Lower leg skin (tissue), 4 donors: ENCODE data around the gene OXSR1. TPM values are rescaled to one million over a fixed set of nuclear protein-coding genes. Genes with fewer than 3 reads are reported as not detected.

Experiments
- DNase-seq, 2 donors: peaks; one replicate each; pipeline ENCODE4 v3.0.0-alpha.2; 2019; ENCODE audit warnings: low spot score in 2 of 2
- H3K4me3 ChIP-seq: fragments of 200-600 bp; sonication (generic); 2 replicates; pipeline ENCODE4 v1.5.1; 2017; ENCODE audit warnings: mild to moderate bottlenecking, low read depth; ENCODE audit not compliant: poor library complexity, severe bottlenecking
- CTCF ChIP-seq, 3 donors: fragments of 450-650 bp; IDR thresholded peaks; one replicate each; pipeline ENCODE4 v1.5.1; 2016; ENCODE audit warnings: antibody characterized with exemption in 3 of 3, mild to moderate bottlenecking in 3 of 3, moderate library complexity in 2 of 3
- POLR2A ChIP-seq, 2 donors: fragments of 450-650 bp; IDR thresholded peaks; one replicate each; pipeline ENCODE4 v1.6.1; 2016 to 2017; ENCODE audit warnings: antibody characterized with exemption in 2 of 2, mild to moderate bottlenecking in 1 of 2, moderate library complexity in 1 of 2
- WGBS, 2 donors: methylation state at CpG; one replicate each; pipeline ENCODE4 v1.1.5; 2018; 5-methylcytosine and 5-hydroxymethylcytosine counted together
- intact Hi-C: fragments of 100-400 bp; cut with DNase I; formaldehyde crosslinking; loops from one replicate; pipeline ENCODE4 v1.15.0; 2023; ENCODE audit warnings: low total_unique reads
- total RNA-seq, 4 donors: library from RNA; depleted of rRNA; stranded (reverse); fragments of >200 nt; gene quantifications; one replicate each; pipeline ENCODE4 v1.1.0, GENCODE V29; 2016

The OXSR1 gene
- total RNA-seq, 4 donors from 2014 or later, result 23.4 to 36.1 (median 31.6) TPM

DNA sequence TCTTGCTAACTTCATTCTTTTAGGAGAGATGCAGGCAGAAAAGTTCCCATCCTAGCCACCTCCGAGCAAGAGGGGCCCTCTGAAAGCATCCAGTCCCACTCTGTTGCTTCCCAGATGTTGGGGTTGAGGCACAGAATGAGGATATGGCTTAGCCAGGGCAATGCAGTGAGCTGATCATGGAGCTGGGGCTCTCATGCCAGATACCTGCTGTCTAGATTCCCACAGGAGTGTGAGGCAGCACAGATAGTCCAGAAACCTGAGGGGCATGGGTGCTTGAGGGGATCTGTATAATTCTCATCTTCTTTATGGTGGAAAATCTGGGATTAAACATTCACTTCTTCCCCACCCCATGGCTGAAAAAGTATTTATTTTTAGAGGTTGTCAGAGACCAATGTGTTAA lies 101.5 kb downstream of the OXSR1 start:
- no peak for TF ChIP-seq POLR2A (IDR thresholded peaks at IDR 0.05)
- TF ChIP-seq CTCF (IDR thresholded peaks at IDR 0.05), result no peak
- intact Hi-C loops, result no loop called here
- H3K4me3 ChIP-seq, result no peak overlapping the region
- DNase-seq, result no peak
- 87 to 94% methylated on average over 1 of the region's 1 CpG for WGBS, 2 donors

DNA sequence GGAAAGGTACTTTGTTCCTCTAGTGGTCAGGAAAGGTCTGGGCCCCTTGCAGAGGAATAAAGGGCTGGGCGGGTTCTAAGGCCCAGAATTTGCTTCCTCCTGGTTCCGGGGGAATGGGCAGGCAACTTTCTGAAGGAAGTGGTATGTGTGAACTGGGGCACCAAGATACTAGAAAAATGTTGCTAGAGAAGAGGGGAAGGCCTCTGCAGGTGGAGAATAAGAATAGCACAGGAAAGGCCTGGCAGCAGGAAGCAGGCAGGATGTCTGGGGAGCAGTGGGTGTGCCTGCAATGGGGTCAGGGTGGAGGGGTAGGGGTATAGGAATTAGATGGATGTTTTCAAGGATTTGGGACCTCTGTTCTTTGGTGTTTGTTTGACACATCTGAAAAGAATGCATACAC lies 102.3 kb downstream of the OXSR1 start:
- no peak overlapping the region for H3K4me3 ChIP-seq
- 80 to 83% methylated on average over 2 of the region's 2 CpGs for WGBS, 2 donors
- intact Hi-C loops, result no loop called here
- TF ChIP-seq POLR2A (IDR thresholded peaks at IDR 0.05) (no peak), CTCF (IDR thresholded peaks at IDR 0.05) (no peak)
- DNase-seq, result no peak

GRCh38 chr3:38268087-38268486 lies 102.8 kb downstream of the OXSR1 start:
- intact Hi-C loops, result no loop called here

DNA sequence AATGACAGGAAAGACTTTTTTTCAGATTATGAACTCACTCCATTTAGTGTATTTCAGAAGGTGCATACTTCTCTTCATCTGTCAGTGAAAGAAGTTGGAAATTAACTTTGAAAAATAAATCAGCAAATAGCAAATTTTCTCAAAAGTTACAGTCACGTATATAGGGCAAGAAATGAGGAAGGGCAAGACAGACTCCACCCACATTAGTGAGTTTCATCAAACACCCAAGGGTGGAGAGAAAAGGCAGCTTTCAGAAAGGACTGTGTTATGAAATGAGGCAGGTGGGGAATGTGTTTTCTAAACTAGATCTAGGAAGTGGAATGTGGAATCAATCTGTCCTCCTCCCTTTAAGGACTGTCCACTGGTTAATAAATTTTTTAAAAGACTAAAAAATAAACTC lies 103.2 kb downstream of the OXSR1 start:
- no peak for DNase-seq
- 55% methylated on average over 1 of the region's 1 CpG for WGBS, 2 donors
- TF ChIP-seq POLR2A (IDR thresholded peaks at IDR 0.05) (no peak), CTCF (IDR thresholded peaks at IDR 0.05) (no peak)
- intact Hi-C loops, result no loop called here
- H3K4me3 ChIP-seq, result no peak overlapping the region

More at GRCh38 chr3:38268087-38268486, 102.8 kb downstream of the OXSR1 start:
- TF ChIP-seq CTCF (IDR thresholded peaks at IDR 0.05) (no peak), POLR2A (IDR thresholded peaks at IDR 0.05) (no peak)
- 72 to 76% methylated on average over 5 of the region's 5 CpGs for WGBS, 2 donors
- no peak overlapping the region for H3K4me3 ChIP-seq
- no peak for DNase-seq

- TF ChIP-seq POLR2A (IDR thresholded peaks at IDR 0.05), result no peak
- no peak for TF ChIP-seq CTCF (IDR thresholded peaks at IDR 0.05)
- 86 to 90% methylated on average over 3 of the region's 3 CpGs for WGBS, 2 donors
- intact Hi-C loops, result no loop called here
- H3K4me3 ChIP-seq, result no peak overlapping the region
- peak in 1 of 2 donors; percentile 12 for DNase-seq
These were observed 105.3 kb downstream of the OXSR1 start for GRCh38 chr3:38270606-38271005.

DNA sequence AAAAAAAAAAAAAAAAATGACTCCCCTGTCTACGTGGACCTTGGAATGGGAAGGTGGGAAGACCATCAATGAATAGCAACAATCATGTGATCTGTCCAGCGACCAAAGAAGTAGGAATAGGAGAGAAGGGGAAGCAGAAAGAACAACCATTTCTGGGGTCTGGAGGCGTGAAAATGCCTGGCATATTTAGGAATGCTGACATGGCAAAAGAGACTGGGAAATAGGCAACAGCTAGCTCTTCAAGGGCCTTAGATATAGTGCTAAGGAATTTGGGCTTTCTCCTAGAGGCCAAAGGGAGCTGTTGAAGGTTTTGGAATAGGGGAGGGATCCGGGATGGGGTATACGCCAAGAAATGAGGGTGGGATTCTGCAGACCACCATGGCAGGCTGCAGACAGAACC lies 106.2 kb downstream of the OXSR1 start:
- WGBS, 2 donors, result 92 to 94% methylated on average over 5 of the region's 5 CpGs
- no peak for DNase-seq
- intact Hi-C loops, result no loop called here
- TF ChIP-seq CTCF (IDR thresholded peaks at IDR 0.05), result no peak
- no peak for TF ChIP-seq POLR2A (IDR thresholded peaks at IDR 0.05)
- H3K4me3 ChIP-seq, result no peak overlapping the region
